GM23338 (cell line): ENCODE results near the gene PILRB. TPM values are rescaled to one million over a fixed set of nuclear protein-coding genes. Genes with fewer than 3 reads are reported as not detected.

Source experiments
- ATAC-seq: fragments of 200-7000 bp; cut with Tn5 transposase; 3 replicates; pipeline ENCODE4 v1.9.1; 2020
- DNase-seq: peaks from one replicate; pipeline ENCODE4 v3.0.0-alpha.2; 2015; ENCODE audit warnings: low spot score
- H2AFZ ChIP-seq: fragments of 200-600 bp; sonication (generic); 2 replicates; pipeline ENCODE4 v1.8.0; 2016; ENCODE audit warnings: antibody characterized with exemption, mild to moderate bottlenecking, moderate library complexity
- H3F3A ChIP-seq: fragments of 200-600 bp; sonication (generic); replicated peaks from 2 replicates; pipeline ENCODE4 v1.8.0; 2017; ENCODE audit warnings: antibody characterized with exemption, mixed run types, low read depth
- H3K27ac ChIP-seq: fragments of 200-600 bp; sonication (generic); 2 replicates; pipeline ENCODE4 v1.6.1; 2016; ENCODE audit warnings: low read depth
- H3K27me3 ChIP-seq: fragments of 200-600 bp; sonication (generic); 2 replicates; pipeline ENCODE4 v1.8.0; 2016; ENCODE audit warnings: mild to moderate bottlenecking, mixed run types, moderate library complexity; ENCODE audit not compliant: insufficient read depth
- H3K36me3 ChIP-seq: fragments of 200-600 bp; sonication (generic); 2 replicates; pipeline ENCODE4 v1.8.0; 2016; ENCODE audit warnings: mild to moderate bottlenecking; ENCODE audit not compliant: insufficient read depth
- H3K4me1 ChIP-seq: fragments of 200-600 bp; sonication (generic); 2 replicates; pipeline ENCODE4 v1.8.0; 2016; ENCODE audit warnings: mild to moderate bottlenecking, moderate library complexity; ENCODE audit not compliant: insufficient read depth
- H3K4me2 ChIP-seq: fragments of 200-600 bp; sonication (generic); 2 replicates; pipeline ENCODE4 v1.7.1; 2017; ENCODE audit warnings: mixed run types
- H3K4me3 ChIP-seq: fragments of 200-600 bp; sonication (generic); 2 replicates; pipeline ENCODE4 v1.6.1; 2016; ENCODE audit warnings: mixed run types
- H3K79me2 ChIP-seq: fragments of 200-600 bp; sonication (generic); replicated peaks from 2 replicates; pipeline ENCODE4 v1.8.0; 2017; ENCODE audit warnings: mild to moderate bottlenecking; ENCODE audit not compliant: insufficient read depth
- H3K9me2 ChIP-seq: fragments of 200-600 bp; sonication (generic); 2 replicates; pipeline ENCODE4 v1.8.0; 2017; ENCODE audit not compliant: insufficient read depth
- H4K20me1 ChIP-seq: fragments of 200-600 bp; sonication (generic); replicated peaks from 2 replicates; pipeline ENCODE4 v1.8.0; 2017; ENCODE audit warnings: mild to moderate bottlenecking; ENCODE audit not compliant: insufficient read depth
- H3K27ac Mint-ChIP-seq: 2 replicates; pipeline ENCODE4 v1.8.0; 2020; ENCODE audit warnings: inconsistent platforms, mild to moderate bottlenecking, moderate library complexity, mixed read lengths
- H3K27me3 Mint-ChIP-seq: 3 replicates; pipeline ENCODE4 v1.8.0; 2022; ENCODE audit warnings: low read depth, mild to moderate bottlenecking, moderate library complexity, mixed read lengths, inconsistent platforms; ENCODE audit not compliant: insufficient read depth, poor library complexity
- H3K36me3 Mint-ChIP-seq: 3 replicates; pipeline ENCODE4 v1.8.0; 2021; ENCODE audit warnings: low read depth, mild to moderate bottlenecking, inconsistent platforms, moderate library complexity, mixed read lengths
- H3K4me1 Mint-ChIP-seq: 3 replicates; pipeline ENCODE4 v1.8.0; 2020; ENCODE audit warnings: mild to moderate bottlenecking, inconsistent platforms, mixed read lengths
- H3K4me3 Mint-ChIP-seq: 3 replicates; pipeline ENCODE4 v1.8.0; 2021; ENCODE audit warnings: moderate library complexity, mild to moderate bottlenecking, inconsistent platforms, mixed read lengths
- H3K9me3 Mint-ChIP-seq: 3 replicates; pipeline ENCODE4 v1.8.0; 2020; ENCODE audit warnings: moderate library complexity, mild to moderate bottlenecking, inconsistent platforms, mixed read lengths
- CREB1 ChIP-seq: fragments of 250-450 bp; sonication (Bioruptor Pico); IDR thresholded peaks from 2 replicates; pipeline ENCODE4 v1.5.0; 2020; ENCODE audit warnings: low read depth, mild to moderate bottlenecking, moderate library complexity
- CTCF ChIP-seq, 2 experiments: fragments of 200-600 bp in 1 of 2; sonication (generic) in 1 of 2; conservative IDR thresholded peaks; 2 replicates each; pipeline versions ENCODE4 v1.5.1 to v1.6.1; 2016 to 2017; ENCODE audit warnings: antibody characterized with exemption in 2 of 2, low read depth in 2 of 2, mild to moderate bottlenecking in 2 of 2, moderate library complexity in 1 of 2
- ETS1 ChIP-seq: IDR thresholded peaks from 2 replicates; pipeline ENCODE4 v1.6.1; 2016; ENCODE audit warnings: antibody characterized with exemption
- EZH2 ChIP-seq: fragments of 200-600 bp; sonication (generic); IDR thresholded peaks from one replicate; pipeline ENCODE4 v1.8.0; 2017; ENCODE audit warnings: antibody characterized with exemption, mild to moderate bottlenecking, low read depth; ENCODE audit not compliant: unreplicated experiment
- EZH2phosphoT487 ChIP-seq: fragments of 200-600 bp; sonication (generic); IDR thresholded peaks from one replicate; pipeline ENCODE4 v1.8.1; 2018; ENCODE audit warnings: antibody characterized with exemption; ENCODE audit not compliant: unreplicated experiment
- NANOG ChIP-seq: IDR thresholded peaks from 2 replicates; pipeline ENCODE4 v1.6.1; 2016; ENCODE audit warnings: antibody characterized with exemption, borderline replicate concordance
- POLR2AphosphoS5 ChIP-seq: IDR thresholded peaks from 2 replicates; pipeline ENCODE4 v1.6.1; 2016; ENCODE audit warnings: antibody characterized with exemption, low read depth
- REST ChIP-seq: IDR thresholded peaks from one replicate; pipeline ENCODE4 v1.6.1; 2018; ENCODE audit warnings: antibody characterized with exemption; ENCODE audit not compliant: unreplicated experiment
- STAT1 ChIP-seq: IDR thresholded peaks from one replicate; pipeline ENCODE4 v1.6.1; 2016; ENCODE audit warnings: antibody characterized with exemption; ENCODE audit not compliant: unreplicated experiment
- ZNF114 ChIP-seq: fragments of 250-450 bp; sonication (Bioruptor Pico); IDR thresholded peaks from 2 replicates; pipeline ENCODE4 v1.5.0; 2020; ENCODE audit warnings: mild to moderate bottlenecking, moderate library complexity
- ZNF331 ChIP-seq: fragments of 250-450 bp; sonication (Bioruptor Pico); IDR thresholded peaks from 2 replicates; pipeline ENCODE4 v1.5.0; 2020; ENCODE audit warnings: low read depth, mild to moderate bottlenecking, moderate library complexity
- ZNF462 ChIP-seq: fragments of 250-450 bp; sonication (Bioruptor Pico); IDR thresholded peaks from 2 replicates; pipeline ENCODE4 v1.5.0; 2020; ENCODE audit warnings: mild to moderate bottlenecking, moderate library complexity
- polyA plus RNA-seq: library from polyadenylated mRNA; unstranded; fragments of >200 nt; fragmentation: Nextera tagmentation; extraction: Ambion mirVana; gene quantifications from 2 replicates; pipeline ENCODE4 v1.2.1, GENCODE V29; 2016
- total RNA-seq: library from RNA; depleted of rRNA; stranded (reverse); fragments of >200 nt; shearing (Covaris generic); gene quantifications from 2 replicates; pipeline ENCODE4 v1.2.3, GENCODE V29; 2014

Gene PILRB
- total and polyA plus RNA-seq, 2 experiments from 2014 or later, result 25.3 to 43.0 TPM

GRCh38 chr7:100396421-100396982 lies 38.6 kb downstream of the PILRB start:
- H3K36me3 ChIP-seq, result no peaks in the 10 kb centered on the region
- no peak overlapping the region for H2AFZ ChIP-seq
- H3K27me3 ChIP-seq, result 0 out of 2 replicates have a peak, but pooled peaks cover 8% of the 10 kb centered on the region
- Mint-ChIP-seq H3K27me3 (peaks cover 10% of the 10 kb centered on the region), H3K36me3 (no peaks in the 10 kb centered on the region), H3K9me3 (no peaks in the 10 kb centered on the region), H3K27ac (no peak overlapping the region), H3K4me1 (peaks cover 19% of the 10 kb centered on the region), H3K4me3 (no peak overlapping the region)
- H3K27ac ChIP-seq, result no peak overlapping the region
- H4K20me1 ChIP-seq, result no peaks in the 10 kb centered on the region; the same call in 1 of the 2 replicates
- no peak overlapping the region for H3K4me2 ChIP-seq
- H3K4me1 ChIP-seq, result peaks cover 10% of the 10 kb centered on the region
- H3K9me2 ChIP-seq, result no peaks in the 10 kb centered on the region
- no peaks in the 10 kb centered on the region for H3F3A ChIP-seq
- ATAC-seq (no peak), DNase-seq (no peak)
- H3K79me2 ChIP-seq, result no peaks in the 10 kb centered on the region
- H3K4me3 ChIP-seq, result no peak overlapping the region
- TF ChIP-seq ZNF462 (no peak), ZNF114 (CRISPR knock-in tag) (no peak), EZH2 (no peak), EZH2phosphoT487 (no peak), CREB1 (CRISPR knock-in tag) (no peak), CTCF (conservative IDR thresholded peaks at IDR 0.05; ENCODE audit: low read depth in 2 of 2) (no peak), ETS1 (no peak), NANOG (no peak), STAT1 (no peak), POLR2AphosphoS5 (no peak), ZNF331 (no peak), REST (no peak)
